CD8-positive, alpha-beta memory T cell (primary cell): ENCODE results near the gene NPC1L1. TPM values are rescaled to one million over a fixed set of nuclear protein-coding genes. Genes with fewer than 3 reads are reported as not detected.
"Not testable (repeated sequence)": the region's sequence is repeated elsewhere in the genome, so short reads cannot be mapped to it uniquely, and the experiment has no call there.

Source experiments
- CTCF ChIA-PET: fragments of 350-600 bp; sonication (Branson Sonifier 250); formaldehyde crosslinking; loops from one replicate; lab custom pipeline; 2021; ENCODE audit warnings: antibody characterized with exemption; lab: Charles Lee
- POLR2A ChIA-PET: fragments of 350-600 bp; sonication (Branson Sonifier 250); formaldehyde crosslinking; loops from one replicate; lab custom pipeline; 2021; ENCODE audit warnings: antibody characterized with exemption; lab: Charles Lee
- DNase-seq, 5 donors: peaks; one replicate each; pipeline versions ENCODE4 v3.0.0 to v3.0.0-alpha.2; 2020 to 2022; ENCODE audit warnings: mixed read lengths in 1 of 5
- H3K27ac ChIP-seq: one replicate; pipeline ENCODE4 v1.7.0; 2013; ENCODE audit warnings: low read depth, mild to moderate bottlenecking, low read length, moderate library complexity
- H3K27me3 ChIP-seq: 2 replicates; pipeline ENCODE4 v1.7.0; 2013; ENCODE audit warnings: low read length, mild to moderate bottlenecking; ENCODE audit not compliant: insufficient read depth, poor library complexity, severe bottlenecking
- H3K36me3 ChIP-seq: 2 replicates; pipeline ENCODE4 v1.7.0; 2013; ENCODE audit warnings: mild to moderate bottlenecking, low read length, moderate library complexity; ENCODE audit not compliant: insufficient read depth
- H3K4me1 ChIP-seq: 2 replicates; pipeline ENCODE4 v1.7.0; 2013; ENCODE audit warnings: mild to moderate bottlenecking, low read length, moderate library complexity; ENCODE audit not compliant: insufficient read depth
- H3K4me3 ChIP-seq: 2 replicates; pipeline ENCODE4 v1.7.0; 2013; ENCODE audit warnings: mild to moderate bottlenecking, low read length
- H3K9me3 ChIP-seq: 2 replicates; pipeline ENCODE4 v1.7.0; 2013; ENCODE audit warnings: mild to moderate bottlenecking, low read length
- H3K27ac Mint-ChIP-seq, 8 donors: one replicate each; pipeline ENCODE4 v1.8.0; 2020 to 2021; ENCODE audit warnings: mixed read lengths in 8 of 8, mild to moderate bottlenecking in 6 of 8, inconsistent platforms in 3 of 8, moderate library complexity in 3 of 8
- H3K27me3 Mint-ChIP-seq, 2 donors: one replicate each; pipeline ENCODE4 v1.8.0; 2020 to 2021; ENCODE audit warnings: mixed read lengths in 2 of 2, mild to moderate bottlenecking in 1 of 2, moderate library complexity in 1 of 2
- H3K36me3 Mint-ChIP-seq, 3 donors: one replicate each; pipeline ENCODE4 v1.8.0; 2020 to 2021; ENCODE audit warnings: mixed read lengths in 3 of 3, inconsistent platforms in 1 of 3, mild to moderate bottlenecking in 1 of 3
- H3K4me1 Mint-ChIP-seq, 3 donors: one replicate each; pipeline ENCODE4 v1.8.0; 2020 to 2021; ENCODE audit warnings: mixed read lengths in 3 of 3, inconsistent platforms in 1 of 3, mild to moderate bottlenecking in 1 of 3
- H3K4me3 Mint-ChIP-seq, 7 donors: one replicate each; pipeline ENCODE4 v1.8.0; 2020 to 2021; ENCODE audit warnings: mixed read lengths in 7 of 7, mild to moderate bottlenecking in 6 of 7, moderate library complexity in 4 of 7, inconsistent platforms in 2 of 7
- H3K9me3 Mint-ChIP-seq, 5 donors: one replicate each; pipeline ENCODE4 v1.8.0; 2020 to 2022; ENCODE audit warnings: mixed read lengths in 5 of 5, mild to moderate bottlenecking in 3 of 5, moderate library complexity in 2 of 5, inconsistent platforms in 1 of 5
- polyA plus RNA-seq: library from polyadenylated mRNA; unstranded; fragments of 300-500 nt; fragmentation: Illumina TruSeq; gene quantifications from one replicate; pipeline ENCODE4 v1.2.3, GENCODE V29; 2021
- total RNA-seq, 2 experiments: library from RNA; stranded (reverse); gene quantifications; one replicate each; pipeline ENCODE4 v1.2.3, GENCODE V29; 2021

The NPC1L1 gene
- total and polyA plus RNA-seq, 3 experiments from 2014 or later = not detected

DNA sequence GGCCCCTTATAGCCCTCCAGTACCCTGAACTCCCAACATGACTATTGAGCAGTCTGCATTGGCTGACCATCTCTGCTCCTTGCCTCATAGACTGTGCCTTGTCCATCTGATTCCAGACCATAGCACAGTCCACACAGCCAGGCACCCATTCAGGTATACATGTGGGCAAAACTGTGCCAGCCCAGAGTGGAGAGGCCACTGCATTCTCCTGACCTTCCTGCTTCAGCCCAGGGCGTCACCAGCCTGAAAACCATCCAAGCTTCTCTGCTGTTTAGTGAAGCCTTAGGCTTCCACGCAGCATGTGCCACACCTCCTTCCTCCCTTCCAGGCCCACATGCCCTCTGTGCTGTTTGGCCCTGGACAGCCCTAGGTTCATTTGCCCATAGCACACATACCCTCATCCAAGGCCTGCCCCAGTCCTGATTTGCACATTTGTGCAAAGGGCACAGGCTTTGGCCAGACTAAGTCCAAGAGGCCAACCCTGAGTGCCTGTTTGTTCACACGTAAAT lies 22.1 kb upstream of the NPC1L1 start:
- peaks cover 28% of the 10 kb centered on the region for H3K36me3 ChIP-seq
- no peak for DNase-seq
- Mint-ChIP-seq H3K4me3 (no peak overlapping the region), H3K27me3 (peaks cover 0 to 2% of the 10 kb centered on the region in 2 donors), H3K36me3 (peaks cover 0 to 46% (median 9%) of the 10 kb centered on the region in 3 donors), H3K9me3 (no peaks in the 10 kb centered on the region), H3K27ac (peak overlapping the region in 7 of 8 donors; percentile 29 to 93 (median 56)), H3K4me1 (peaks cover 7 to 9% (median 8%) of the 10 kb centered on the region in 3 donors)
- ChIA-PET CTCF (interaction anchor here (2.7 to 3.4 kb wide), 2 partner anchors 11 to 73 kb away, joined by 13 to 34 read pairs; partner anchors contain the start of genes DDX56 and NUDCD3), POLR2A (no interaction called here)
- no peaks in the 10 kb centered on the region for H3K9me3 ChIP-seq
- no peaks in the 10 kb centered on the region for H3K27me3 ChIP-seq
- no peak overlapping the region for H3K4me3 ChIP-seq
- no peak overlapping the region for H3K27ac ChIP-seq
- no peaks in the 10 kb centered on the region for H3K4me1 ChIP-seq

DNA sequence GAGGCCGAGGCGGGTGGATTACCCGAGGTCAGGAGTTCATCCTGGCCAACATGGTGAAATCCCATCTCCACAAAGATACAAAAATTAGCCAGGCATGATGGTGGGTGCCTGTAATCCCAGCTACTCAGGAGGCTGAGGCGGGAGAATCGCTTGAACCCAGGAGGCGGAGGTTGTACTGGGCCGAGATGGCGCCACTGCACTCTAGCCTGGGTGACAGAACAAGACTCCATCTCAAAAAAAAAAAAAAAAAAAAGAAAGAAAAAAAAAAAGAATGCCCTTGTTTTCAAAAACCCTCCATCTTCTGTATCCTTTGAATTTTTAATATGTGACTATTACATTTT lies 21.5 kb upstream of the NPC1L1 start:
- H3K4me3 Mint-ChIP-seq, H3K9me3 ChIP-seq, H3K4me1 ChIP-seq, DNase-seq, H3K4me3 ChIP-seq, POLR2A ChIA-PET, H3K4me1 Mint-ChIP-seq, H3K27ac ChIP-seq, H3K27me3 Mint-ChIP-seq, H3K27me3 ChIP-seq, CTCF ChIA-PET, H3K27ac Mint-ChIP-seq, H3K9me3 Mint-ChIP-seq: not testable (repeated sequence)
- H3K36me3 Mint-ChIP-seq = peaks cover 0 to 40% (median 9%) of the 10 kb centered on the region in 3 donors
- H3K36me3 ChIP-seq = peaks cover 21% of the 10 kb centered on the region

DNA sequence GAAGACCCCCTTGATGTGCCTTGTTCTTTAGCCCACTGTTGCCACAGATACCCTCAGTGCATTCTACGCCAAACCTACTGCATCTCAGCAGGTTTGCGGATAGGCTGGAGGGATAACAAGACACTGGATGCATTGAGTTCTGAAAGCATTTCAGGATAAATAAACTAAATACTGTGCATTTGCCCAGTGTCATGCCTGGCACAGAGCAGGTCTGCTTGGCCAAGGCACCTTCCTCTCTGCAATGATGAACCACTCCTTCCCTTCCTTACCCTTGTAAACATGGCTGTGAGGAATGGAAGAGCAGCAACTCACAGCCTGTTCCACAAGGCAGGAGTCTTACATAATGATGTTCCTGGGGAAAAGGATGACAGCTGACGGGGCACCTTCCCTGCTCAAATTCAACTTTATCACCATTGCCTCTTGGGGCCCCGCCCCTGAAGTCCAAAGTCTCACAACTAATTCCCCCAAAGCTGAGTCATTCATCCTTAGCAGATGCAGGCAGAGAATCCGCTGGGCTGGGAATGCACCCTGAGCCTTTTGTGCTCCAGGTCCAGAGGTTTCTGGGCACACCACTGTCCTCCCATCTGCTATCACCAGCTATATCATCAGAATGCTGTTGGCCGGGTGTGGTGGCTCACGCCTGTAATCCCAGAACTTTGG lies 21.0 kb upstream of the NPC1L1 start:
- Histone ChIP-seq H3K4me3 (no peak overlapping the region), H3K27me3 (no peaks in the 10 kb centered on the region), H3K36me3 (peaks cover 16% of the 10 kb centered on the region), H3K27ac (no peak overlapping the region), H3K9me3 (no peaks in the 10 kb centered on the region), H3K4me1 (no peaks in the 10 kb centered on the region)
- H3K9me3 Mint-ChIP-seq = no peaks in the 10 kb centered on the region
- DNase-seq = no peak
- H3K4me1 Mint-ChIP-seq = peaks cover 7 to 8% (median 7%) of the 10 kb centered on the region in 3 donors
- H3K36me3 Mint-ChIP-seq = peaks cover 0 to 35% (median 6%) of the 10 kb centered on the region in 3 donors
- H3K4me3 Mint-ChIP-seq = no peak overlapping the region
- ChIA-PET POLR2A (no interaction called here), CTCF (no interaction called here)
- peak overlapping the region in 2 of 8 donors; percentile 11 to 22 for H3K27ac Mint-ChIP-seq
- H3K27me3 Mint-ChIP-seq = peaks cover 0 to 2% of the 10 kb centered on the region in 2 donors

DNA sequence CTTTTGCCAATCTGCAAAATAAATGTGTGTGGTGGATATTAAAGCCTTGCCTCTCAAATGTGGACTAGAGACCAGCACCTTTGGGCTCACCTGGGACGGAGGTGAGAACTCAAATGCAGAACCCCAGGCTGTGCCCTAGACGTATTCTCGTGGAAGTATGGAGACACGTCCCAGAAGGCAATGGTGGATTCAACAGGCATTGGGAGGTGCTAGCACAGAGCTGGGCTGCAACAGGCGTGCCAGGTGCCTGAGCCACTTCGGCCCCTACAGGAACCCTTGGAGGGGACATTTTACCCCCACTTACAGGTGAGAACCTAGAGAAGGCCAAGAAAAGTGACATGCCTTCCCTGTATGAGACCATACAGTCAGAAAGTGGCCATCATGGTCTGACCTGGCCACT lies 20.4 kb upstream of the NPC1L1 start:
- Histone ChIP-seq H3K27me3 (no peaks in the 10 kb centered on the region), H3K27ac (no peak overlapping the region), H3K4me3 (no peak overlapping the region), H3K4me1 (no peaks in the 10 kb centered on the region), H3K9me3 (no peaks in the 10 kb centered on the region), H3K36me3 (peaks cover 16% of the 10 kb centered on the region)
- CTCF ChIA-PET = interaction anchor here (2.6 kb wide), 1 partner anchor 8 kb away, joined by 12 read pairs; no protein-coding TSS in a partner anchor
- DNase-seq = no peak
- Mint-ChIP-seq H3K4me1 (peaks cover 7 to 8% (median 7%) of the 10 kb centered on the region in 3 donors), H3K27ac (peak overlapping the region in 1 of 8 donors; percentile 73), H3K36me3 (peaks cover 0 to 30% (median 6%) of the 10 kb centered on the region in 3 donors), H3K4me3 (no peak overlapping the region), H3K27me3 (no peaks in the 10 kb centered on the region), H3K9me3 (no peaks in the 10 kb centered on the region)
- POLR2A ChIA-PET = no interaction called here

DNA sequence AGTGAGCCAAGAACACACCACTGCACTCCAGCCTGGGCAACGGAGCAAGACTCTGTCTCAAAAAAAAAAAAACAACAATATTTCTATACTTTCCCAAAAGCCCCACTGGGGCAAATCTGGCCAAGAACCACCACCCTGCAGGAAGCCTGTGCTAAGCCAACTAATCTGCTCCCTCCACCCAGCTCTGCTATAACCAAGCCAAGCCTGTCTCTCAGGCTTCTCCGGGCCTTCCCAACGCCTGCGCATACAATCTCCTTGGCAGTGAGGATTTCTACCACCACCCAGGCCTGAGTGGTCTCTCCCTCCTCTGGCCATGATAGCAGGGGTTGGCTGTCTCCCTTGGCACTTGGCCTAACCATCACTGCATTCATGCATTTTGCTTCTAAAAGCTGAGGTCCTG lies 18.4 kb upstream of the NPC1L1 start:
- Histone ChIP-seq H3K27ac (no peak overlapping the region), H3K4me3 (no peak overlapping the region), H3K4me1 (no peaks in the 10 kb centered on the region), H3K36me3 (peaks cover 2% of the 10 kb centered on the region), H3K9me3 (no peaks in the 10 kb centered on the region), H3K27me3 (no peaks in the 10 kb centered on the region)
- H3K9me3 Mint-ChIP-seq = no peaks in the 10 kb centered on the region
- H3K4me1 Mint-ChIP-seq = peaks cover 0 to 2% (median 0%) of the 10 kb centered on the region in 3 donors
- H3K27me3 Mint-ChIP-seq = no peaks in the 10 kb centered on the region
- ChIA-PET POLR2A (interaction anchor here (0.7 kb wide), 1 partner anchor 127 kb away, joined by 4 read pairs; no protein-coding TSS in a partner anchor), CTCF (interaction anchor here (2.6 kb wide), 1 partner anchor 10 kb away, joined by 12 read pairs; no protein-coding TSS in a partner anchor)
- H3K4me3 Mint-ChIP-seq = no peak overlapping the region
- H3K36me3 Mint-ChIP-seq = peaks cover 0 to 12% (median 0%) of the 10 kb centered on the region in 3 donors
- DNase-seq = no peak
- peak overlapping the region in 1 of 8 donors; percentile 3 for H3K27ac Mint-ChIP-seq

DNA sequence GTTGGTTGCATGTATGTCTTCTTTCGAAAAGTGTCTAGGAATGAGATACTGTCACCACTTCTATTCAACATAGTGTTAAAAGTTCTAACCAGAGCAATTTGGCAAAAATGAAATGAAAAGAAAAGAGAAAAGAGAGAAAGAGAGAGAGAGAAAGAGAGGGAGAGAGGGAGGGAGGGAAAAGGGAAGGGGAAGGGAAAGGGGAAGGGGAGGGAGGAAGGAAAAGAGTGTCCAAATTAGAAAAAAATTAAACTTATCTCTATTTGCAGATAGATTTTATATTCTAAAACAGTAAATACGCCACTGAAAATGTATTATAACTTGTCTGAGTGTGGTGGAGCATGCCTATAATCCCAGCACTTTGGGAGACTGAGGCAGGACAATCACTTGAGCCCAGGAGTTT lies 16.4 kb upstream of the NPC1L1 start:
- CTCF ChIA-PET = no interaction called here
- no peaks in the 10 kb centered on the region for H3K4me1 Mint-ChIP-seq
- no peak overlapping the region for H3K27ac ChIP-seq
- no peaks in the 10 kb centered on the region for H3K9me3 ChIP-seq
- POLR2A ChIA-PET = no interaction called here
- no peaks in the 10 kb centered on the region for H3K4me1 ChIP-seq
- H3K4me3 Mint-ChIP-seq = no peak overlapping the region
- no peak for DNase-seq
- H3K9me3 Mint-ChIP-seq = no peaks in the 10 kb centered on the region
- H3K36me3 ChIP-seq = no peaks in the 10 kb centered on the region
- no peak overlapping the region for H3K27ac Mint-ChIP-seq
- H3K27me3 ChIP-seq = no peaks in the 10 kb centered on the region
- no peaks in the 10 kb centered on the region for H3K36me3 Mint-ChIP-seq
- H3K4me3 ChIP-seq = no peak overlapping the region
- H3K27me3 Mint-ChIP-seq = no peaks in the 10 kb centered on the region

DNA sequence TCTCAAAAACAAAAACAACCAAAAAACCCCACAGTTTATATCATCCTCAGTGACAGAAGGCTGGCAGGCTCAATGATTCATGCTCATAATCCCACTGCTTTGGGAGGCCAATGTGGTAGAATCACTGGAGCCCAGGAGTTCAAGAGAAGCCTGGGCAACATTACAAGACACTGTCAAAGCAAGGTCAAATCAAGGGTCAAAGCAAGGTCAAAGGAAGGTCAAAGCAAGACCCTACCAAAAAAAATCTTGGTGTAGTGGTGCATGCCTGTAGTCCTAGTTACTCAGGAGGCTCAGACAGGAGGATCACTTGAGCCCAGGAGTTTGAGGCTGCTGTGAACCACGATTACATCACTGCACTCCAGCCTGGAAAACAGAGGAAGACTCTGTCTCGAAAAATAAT lies 14.2 kb upstream of the NPC1L1 start:
- Histone ChIP-seq H3K9me3 (no peaks in the 10 kb centered on the region), H3K4me3 (no peak overlapping the region), H3K27ac (no peak overlapping the region), H3K36me3 (no peaks in the 10 kb centered on the region), H3K4me1 (no peaks in the 10 kb centered on the region), H3K27me3 (no peaks in the 10 kb centered on the region)
- DNase-seq = no peak
- CTCF ChIA-PET = no interaction called here
- no peaks in the 10 kb centered on the region for H3K9me3 Mint-ChIP-seq
- no peaks in the 10 kb centered on the region for H3K36me3 Mint-ChIP-seq
- H3K27me3 Mint-ChIP-seq = peaks cover 0 to 1% of the 10 kb centered on the region in 2 donors
- no peaks in the 10 kb centered on the region for H3K4me1 Mint-ChIP-seq
- POLR2A ChIA-PET = no interaction called here
- no peak overlapping the region for H3K4me3 Mint-ChIP-seq
- no peak overlapping the region for H3K27ac Mint-ChIP-seq

DNA sequence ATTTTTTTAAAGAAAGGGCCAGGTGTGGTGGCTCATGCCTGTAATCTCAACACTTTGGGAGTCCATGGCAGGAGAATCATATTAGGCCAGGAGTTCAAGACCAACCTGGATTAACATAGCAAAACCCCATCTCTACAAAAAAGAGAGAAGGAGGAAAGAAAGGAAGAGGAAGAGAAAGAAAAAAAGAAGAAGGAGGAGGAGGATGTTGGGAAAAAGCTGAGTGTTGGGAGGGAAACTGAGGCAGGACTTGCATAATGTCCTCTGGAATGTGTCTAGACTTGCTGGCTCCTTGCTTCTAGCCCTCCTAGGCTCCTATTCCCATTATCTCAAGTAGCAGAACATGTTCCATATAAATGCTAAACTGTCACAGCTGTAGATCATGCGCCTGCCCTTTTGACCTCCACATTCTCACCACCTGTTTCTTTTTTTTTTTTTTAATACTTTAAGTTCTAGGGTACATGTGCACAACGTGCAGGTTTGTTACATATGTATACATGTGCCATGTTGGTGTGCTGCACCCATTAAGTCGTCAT lies 11.4 kb upstream of the NPC1L1 start:
- H3K27me3 Mint-ChIP-seq, H3K4me3 ChIP-seq, H3K36me3 ChIP-seq, H3K27ac ChIP-seq, H3K4me1 ChIP-seq, H3K4me1 Mint-ChIP-seq, H3K27me3 ChIP-seq, DNase-seq, POLR2A ChIA-PET, H3K4me3 Mint-ChIP-seq, H3K9me3 Mint-ChIP-seq, H3K9me3 ChIP-seq, H3K27ac Mint-ChIP-seq, H3K36me3 Mint-ChIP-seq: not testable (repeated sequence)
- CTCF ChIA-PET = interaction anchor here (2.0 kb wide), 1 partner anchor 13 kb away, joined by 6 read pairs; no protein-coding TSS in a partner anchor
